GM21717 (cell line): ENCODE results near the gene HNRNPC.
"Not testable (repeated sequence)": the region's sequence is repeated elsewhere in the genome, so short reads cannot be mapped to it uniquely, and the experiment has no call there.

Experiments used
- ATAC-seq: cut with Tn5 transposase; IDR thresholded peaks from one replicate; pipeline ENCODE4 v1.9.1; 2021; ENCODE audit warnings: mild to moderate bottlenecking, moderate library complexity; ENCODE audit not compliant: unreplicated experiment

The HNRNPC gene

DNA sequence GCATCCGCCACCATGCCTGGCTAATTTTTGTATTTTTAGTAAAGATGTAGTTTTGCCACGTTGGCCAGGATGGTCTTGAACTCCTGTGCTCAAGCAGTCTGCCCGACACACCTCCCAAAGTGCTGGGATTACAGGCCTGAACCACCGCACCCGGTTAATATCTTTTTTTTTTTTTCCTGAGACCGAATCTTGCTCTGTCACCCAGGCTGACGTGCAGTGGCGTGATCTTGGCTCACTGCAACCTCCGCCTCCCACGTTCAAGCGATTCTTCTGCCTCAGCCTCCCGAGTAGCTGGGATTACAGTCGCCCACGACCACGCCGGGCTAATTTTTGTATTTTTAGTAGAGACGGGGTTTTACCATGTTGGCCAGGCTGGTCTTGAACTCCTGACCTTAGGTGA lies 3.4 kb upstream of the HNRNPC start:
- not testable (repeated sequence) for ATAC-seq

DNA sequence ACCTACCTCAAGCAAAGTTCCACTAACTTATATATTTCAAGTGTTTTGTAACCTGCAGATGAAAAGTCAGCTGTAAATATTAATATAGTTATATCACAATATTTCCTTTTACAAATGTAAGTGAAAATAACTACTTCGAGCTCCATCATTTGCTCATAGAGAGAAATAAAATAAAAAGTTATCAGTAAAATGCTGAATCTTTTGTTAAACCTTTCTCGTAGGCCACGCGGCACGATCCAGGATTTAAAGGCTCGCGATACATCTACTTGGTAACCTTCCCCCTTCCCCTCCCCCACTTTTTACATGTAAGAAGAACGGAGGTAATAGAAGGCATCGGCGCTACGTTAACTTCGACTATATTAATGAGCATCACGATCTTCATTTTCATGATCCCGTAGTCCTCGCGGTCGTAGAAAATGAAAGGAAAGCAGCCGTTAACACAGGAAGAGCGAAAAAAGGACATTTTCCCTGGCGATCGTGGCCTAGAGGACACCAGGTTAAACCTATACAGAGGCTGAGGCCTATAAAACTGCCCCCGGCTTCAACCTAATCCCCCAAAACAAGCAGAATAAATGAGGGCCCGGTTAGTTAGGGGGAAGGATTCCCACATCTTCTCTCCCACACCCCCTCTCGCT lies 508 bp downstream of the HNRNPC start:
- no peak for ATAC-seq

DNA sequence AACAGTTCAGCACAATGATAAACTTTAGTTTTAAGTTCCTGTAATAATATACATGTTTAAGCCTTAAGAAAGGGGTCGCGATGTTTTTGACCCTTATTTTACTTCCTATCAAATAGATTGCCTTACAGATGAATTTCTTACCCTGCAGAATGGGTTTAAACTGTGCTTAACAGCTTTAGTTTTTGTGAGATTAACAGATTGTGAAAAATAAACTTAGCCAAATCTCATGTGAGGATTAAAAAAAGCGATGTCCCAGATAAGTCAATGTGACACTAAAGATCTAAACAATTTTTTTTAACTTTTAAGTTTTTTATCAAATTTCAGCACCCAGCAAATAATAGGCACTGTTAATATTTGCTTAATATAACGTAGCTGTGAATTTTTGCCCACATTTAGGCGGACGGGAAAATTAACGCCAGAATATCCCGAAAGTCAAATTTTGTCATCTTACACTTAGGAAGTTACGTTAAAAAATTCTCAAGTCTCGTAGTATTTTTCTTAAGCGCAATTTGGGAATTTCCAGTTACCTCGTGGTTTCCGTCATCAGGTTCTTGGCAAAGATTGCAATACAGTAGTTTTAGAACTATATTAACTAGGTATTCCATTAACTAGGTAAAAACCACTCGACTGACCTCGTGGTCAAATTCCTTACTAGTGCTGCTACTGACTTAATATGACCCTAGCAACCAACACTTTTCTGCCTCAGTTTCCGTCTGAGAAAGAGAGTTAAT lies 1.2 kb downstream of the HNRNPC start:
- no peak for ATAC-seq

DNA sequence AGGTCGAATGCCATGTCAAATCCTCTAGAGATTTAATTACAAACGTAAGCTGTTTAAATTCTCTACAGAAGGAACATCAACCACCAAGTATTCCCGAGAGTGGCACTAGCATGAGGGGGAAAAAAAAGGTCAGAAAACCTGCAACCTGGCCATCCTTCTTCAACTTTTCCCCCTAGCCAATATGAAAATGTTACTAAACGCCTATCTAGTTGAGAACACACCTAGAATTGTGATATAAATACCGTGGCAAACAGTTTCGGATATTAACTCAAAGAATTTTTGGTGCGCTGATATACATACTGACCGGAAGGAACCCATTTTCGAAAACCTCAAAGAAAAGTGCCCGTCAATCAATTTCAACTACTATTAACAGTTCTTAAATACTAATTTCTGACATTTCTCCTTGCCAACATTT lies 1.8 kb downstream of the HNRNPC start:
- no peak for ATAC-seq

DNA sequence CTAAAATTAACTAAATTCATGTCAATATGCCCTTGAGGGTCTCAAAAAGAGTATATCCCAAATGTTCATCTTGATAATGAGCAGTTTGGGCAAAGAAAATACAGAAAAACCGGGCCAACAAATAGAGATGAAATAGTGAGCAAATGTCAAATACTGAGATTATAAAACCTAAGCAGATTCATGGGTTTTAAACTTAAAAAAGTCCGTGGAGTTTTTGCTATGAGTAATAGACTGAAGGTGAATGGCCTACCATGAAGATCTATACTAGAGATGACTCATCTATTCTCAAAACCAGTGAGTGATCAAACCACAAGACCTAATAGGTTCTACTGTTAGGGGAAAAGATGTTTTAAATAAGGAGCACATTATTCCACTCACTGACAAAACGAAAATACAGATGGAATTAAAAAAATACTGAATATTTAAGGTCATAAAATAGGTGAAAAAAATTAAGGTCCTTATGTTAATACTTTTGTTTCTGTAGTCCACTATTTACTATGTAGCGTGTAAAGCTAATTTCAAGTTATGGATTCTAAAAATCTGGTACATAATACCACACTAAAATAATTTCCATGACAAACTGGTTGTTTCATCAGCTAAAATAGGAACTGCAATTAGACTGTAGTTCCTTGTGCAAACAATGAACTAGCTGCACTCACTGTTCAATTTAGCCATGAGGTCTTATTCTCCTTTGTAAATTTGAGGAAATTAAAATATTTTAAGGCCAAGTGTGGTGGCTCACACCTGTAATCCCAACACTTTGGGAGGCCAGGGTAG lies 5.0 kb downstream of the HNRNPC start:
- ATAC-seq = peak; percentile 49

DNA sequence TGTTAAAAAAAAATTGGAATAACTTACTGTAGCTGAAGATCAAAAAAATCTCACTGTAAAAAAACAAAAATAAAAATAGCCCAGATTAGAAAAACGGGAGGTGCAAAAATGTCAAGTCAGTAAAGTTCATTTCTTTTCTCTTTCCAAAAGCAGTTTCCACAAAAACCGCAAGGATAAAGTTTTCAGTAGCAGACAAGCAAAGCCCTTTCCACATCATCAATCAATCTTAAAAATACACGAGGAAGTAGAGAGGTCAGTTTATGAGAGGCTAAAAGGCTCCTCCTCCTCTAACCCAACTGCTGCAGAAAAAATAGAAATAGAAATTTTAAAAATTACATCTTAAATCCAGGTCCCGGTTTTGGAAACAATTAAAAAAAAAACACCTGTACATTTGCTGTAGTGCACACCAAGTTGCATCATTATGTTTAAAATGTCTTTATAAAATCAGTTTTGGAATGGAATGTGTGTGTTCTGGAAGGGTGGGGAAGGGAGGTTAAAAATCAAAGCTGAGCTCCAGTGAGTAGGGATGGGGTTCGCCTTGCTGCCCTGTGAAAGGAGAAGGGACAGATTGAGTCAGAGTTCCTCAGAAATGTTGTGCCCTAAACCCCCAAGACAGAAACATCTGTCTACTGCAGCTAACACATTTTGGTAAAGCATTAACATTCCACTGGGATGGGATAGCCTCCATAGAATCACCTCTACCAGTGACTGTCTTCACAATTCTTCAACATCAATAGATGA lies 5.8 kb downstream of the HNRNPC start:
- peak; percentile 13 for ATAC-seq

DNA sequence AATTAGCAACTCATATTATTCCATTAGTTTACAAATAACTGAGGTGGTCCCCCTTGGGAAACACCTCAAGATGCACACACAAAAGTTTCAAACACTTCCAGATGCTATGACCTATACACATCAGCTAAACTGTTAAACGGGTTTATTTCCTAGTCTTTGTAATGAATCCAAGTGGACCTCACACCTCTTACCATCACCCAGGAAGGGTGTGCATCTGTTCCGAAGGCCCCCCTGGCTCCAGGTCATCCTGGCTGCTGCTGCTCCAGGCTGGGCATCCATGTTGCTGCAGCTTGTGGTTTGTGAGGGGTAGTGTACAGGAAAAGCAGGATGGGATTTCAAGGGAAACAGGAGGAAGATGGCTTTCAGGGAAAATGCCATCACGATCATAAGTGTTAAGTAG lies 6.8 kb downstream of the HNRNPC start:
- ATAC-seq = no peak

DNA sequence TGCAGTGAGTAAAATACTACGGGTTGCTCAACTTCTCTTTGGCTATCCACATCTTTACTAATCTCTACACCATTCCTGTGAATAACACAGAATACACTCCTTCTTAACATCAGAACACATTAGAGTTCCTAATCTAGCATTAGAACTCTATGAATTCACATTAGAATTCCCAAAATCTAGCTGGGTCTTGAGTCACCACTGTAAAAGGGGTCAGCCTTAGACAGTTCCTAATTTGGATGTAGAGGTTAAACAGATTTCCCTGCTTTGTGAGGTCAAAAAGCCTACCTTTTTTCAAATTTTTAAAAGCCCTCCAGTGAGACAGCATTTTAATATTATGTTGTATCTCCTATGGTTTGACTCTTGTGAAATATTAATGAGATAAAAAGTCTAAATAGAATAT lies 7.4 kb downstream of the HNRNPC start:
- no peak for ATAC-seq

DNA sequence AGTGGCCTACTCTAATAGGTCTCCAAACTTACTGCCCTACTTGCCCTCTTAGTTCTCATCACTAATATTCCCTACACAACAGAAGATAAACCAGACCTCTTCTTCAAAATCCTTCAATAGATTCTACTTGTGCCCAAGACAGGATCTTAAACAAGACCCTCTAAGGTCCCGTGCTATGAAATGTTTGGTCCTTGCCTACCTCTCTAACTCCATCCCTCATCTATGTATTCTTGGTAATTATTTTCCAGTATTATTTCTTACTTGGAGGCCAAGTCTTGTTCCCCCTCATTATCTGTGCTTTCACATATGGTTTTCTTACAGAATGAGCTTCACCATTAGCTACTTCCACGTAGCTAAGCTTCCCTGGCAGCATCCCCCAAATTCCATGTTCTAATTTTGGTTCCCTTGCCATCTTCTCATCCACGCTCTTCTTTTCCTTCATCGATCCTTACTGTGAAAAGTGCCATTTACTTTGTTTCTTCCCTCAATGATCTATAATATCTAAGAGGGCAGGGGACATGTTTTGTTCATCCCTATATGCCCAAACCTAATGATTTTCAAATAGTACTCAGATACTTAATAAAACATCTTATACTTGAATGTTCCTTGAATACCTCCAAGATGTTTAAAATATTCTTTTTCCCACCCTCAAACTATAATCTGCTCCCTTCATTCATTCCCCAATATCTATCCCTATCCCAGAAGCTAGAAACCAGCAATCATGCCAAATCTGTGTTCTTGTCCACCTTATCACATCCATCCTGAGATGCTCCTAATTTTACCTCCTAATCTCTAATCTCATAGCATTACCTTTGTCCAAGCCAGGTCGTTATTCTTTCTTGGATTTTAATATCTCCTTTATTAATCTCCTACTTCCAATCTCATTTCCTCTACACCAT lies 10.1 kb downstream of the HNRNPC start:
- no peak for ATAC-seq

DNA sequence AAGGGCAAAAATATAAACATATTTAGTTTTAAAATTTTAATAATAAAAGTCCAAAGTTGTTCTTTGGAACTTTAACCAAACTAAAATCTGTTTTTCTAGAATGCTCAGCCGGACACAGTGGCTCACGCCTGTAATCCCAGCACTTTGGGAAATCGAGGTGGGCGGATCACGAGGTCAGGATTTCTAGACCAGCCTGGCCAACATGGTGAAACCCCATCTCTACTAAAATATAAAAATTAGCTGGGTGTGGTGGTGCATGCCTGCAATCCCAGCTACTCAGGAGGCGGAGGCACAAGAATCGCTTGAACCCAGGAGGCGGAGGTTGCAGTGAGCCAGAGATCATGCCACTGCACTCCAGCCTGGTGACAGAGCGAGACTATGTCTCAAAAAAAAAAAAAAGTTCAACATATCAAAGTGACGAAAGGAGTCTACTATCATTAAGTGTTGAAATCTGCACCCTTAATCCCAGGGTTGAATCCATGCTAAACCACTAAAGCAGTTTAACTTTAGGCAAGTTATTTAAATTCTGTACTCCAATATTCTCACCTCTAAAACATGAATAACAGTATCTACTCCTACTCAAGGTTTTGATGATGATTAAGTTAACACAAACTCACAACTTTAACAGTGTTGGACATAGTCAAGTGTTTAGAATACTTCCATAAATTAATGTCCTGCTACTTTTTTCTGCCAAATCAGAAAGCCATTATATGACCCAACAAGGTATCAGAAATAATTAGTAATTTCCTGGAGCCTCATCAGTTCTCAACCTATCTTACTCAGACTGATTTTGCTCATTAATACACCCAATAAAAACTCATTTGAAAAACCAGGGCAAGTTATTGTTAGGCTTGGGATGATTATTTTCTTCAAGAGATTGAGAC lies 11.0 kb downstream of the HNRNPC start:
- ATAC-seq = no peak

DNA sequence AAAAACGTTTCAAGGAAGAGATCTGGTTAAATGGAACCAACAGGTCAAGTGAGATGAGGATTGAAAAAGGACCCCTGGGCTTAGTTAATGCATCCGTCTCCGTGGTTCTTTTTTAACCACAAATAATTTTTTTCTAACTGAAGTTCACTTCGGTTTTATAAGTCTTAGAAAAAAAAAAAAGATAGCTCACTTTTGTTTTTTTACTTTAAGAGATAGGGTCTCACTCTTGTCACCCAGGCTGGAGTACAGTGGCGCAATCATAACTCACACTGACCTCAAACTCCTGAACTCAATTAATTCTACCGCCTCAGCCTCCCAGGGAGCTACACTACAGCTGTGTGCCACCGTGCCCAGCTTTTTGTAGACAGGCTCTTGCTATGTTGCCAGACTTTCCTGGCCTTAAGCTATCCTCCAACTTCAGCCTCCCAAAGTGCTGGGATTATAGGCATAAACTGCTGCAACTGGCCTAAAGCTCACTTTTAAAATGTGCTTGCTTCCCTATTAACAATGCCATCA lies 11.8 kb downstream of the HNRNPC start:
- no peak for ATAC-seq

DNA sequence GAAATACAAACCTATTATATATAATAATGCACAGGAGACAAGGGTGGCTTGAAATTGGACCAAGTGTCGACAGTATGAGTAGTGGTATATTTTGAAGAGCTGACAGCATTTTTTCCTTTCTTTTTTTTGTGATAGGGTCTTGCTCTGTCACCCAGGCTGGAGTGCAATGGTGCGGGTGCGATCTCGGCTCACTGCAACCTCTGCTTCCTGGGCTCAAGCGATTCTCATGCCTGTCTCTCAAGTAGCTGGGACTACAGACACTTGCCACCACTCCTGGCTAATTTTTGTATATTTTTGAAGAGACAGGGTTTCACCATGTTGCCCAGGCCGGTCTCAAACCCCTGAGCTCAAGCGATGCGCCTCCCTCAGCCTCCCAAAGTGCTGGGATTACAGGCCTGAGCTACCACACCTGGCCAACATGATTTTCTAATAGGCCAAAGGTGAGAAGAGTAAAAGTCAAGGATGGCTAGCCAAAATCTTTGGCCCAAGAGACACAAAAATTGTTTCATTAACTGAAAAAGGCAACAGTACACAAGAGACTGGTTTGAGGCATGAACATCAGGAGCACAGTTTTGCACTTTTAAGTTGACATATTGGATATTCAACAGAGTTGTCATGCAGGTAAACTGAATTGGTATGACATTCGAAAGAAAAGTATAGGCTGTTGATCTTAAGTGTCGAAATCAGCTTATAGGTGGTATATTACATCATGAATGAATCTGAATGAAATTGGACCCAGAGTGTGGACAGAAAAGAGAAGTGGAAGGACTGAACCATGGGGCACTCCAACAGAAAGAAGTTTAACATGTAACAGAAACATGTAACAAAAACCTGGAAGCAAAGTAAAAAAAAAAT lies 12.5 kb downstream of the HNRNPC start:
- ATAC-seq = no peak

DNA sequence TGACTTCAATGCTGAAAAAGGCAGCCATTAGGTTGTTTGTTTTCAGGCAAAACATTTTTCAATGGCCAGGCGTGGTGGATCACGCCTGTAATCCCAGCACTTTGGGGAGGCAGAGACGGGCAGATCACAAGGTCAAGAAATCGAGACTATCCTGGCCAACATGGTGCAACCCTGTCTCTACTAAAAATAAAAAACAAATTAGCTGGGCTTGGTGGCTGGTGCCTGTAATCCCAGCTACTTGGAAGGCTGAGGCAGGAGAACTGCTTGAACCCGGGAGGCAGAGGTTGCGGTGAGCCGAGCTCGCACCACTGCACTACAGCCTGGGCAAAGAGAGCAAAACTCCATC lies 13.2 kb downstream of the HNRNPC start:
- ATAC-seq = not testable (repeated sequence)

DNA sequence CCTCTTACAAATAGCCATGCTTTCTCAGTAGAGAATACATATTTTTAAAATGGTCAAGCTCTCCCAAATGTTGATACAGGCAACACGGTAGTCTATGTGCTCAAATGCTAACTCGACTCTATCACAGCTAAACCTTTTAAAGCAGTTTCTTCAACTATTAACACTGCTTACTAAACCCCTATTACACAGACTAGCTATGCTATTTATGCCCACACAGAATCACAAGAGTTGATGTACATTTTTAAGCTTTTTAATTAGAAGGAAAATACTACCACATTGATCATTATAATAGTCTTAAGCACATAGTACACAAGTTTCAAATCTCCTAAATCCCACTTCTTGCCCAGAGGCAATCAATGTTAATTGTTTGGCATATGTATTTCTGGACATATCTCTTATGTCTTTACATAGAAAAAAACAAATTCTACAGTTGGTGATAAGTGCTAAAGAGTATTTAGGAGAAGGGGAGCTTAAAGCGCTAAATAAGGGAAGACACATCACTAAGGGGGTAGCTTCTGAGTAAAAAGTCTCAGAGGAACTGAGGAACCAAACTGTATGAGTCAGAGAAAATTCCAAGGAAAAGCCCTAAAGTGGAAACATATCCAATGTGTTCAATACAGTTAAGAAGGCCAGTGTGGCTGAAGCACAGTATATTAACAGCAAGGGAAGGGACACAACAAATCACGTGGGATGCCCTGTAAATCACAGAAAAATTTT lies 13.7 kb downstream of the HNRNPC start:
- ATAC-seq = no peak

DNA sequence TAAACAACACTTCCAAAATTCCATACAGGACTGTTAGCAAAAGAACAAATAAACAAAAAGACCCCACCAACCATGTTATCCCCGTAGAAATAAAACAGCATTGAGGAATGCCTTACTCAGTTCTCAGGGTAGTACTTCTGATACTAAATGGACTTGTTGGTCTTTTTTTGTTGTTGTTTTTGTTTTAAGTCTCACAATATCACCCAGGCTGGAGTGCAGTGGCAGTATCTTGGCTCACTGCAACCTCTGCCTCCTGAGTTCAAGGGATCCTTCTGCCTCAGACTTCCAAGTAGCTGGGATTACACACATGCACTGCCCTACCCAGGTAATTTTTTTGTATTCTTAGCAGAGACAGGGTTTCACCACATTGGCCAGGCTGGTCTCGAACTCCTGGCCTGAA lies 17.1 kb downstream of the HNRNPC start:
- no peak for ATAC-seq

DNA sequence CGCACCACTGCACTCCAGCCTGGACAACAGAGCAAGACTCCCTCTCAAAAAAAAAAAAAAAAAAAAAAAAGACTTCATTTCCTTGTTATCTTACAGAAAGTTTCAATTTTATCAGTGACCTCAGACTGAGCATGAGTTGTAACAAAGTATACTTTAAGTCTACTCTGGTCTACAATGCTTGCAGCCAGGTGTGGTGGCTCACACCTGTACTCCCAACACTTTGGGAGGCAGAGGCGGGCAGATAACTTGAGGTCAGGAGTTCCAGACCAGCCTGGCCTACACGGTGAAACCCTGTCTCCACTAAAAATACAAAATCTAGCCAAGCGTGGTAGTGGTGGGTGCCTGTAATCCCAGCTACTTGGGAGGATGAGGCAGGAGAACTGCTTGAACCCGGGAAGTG lies 18.0 kb downstream of the HNRNPC start:
- no peak for ATAC-seq

DNA sequence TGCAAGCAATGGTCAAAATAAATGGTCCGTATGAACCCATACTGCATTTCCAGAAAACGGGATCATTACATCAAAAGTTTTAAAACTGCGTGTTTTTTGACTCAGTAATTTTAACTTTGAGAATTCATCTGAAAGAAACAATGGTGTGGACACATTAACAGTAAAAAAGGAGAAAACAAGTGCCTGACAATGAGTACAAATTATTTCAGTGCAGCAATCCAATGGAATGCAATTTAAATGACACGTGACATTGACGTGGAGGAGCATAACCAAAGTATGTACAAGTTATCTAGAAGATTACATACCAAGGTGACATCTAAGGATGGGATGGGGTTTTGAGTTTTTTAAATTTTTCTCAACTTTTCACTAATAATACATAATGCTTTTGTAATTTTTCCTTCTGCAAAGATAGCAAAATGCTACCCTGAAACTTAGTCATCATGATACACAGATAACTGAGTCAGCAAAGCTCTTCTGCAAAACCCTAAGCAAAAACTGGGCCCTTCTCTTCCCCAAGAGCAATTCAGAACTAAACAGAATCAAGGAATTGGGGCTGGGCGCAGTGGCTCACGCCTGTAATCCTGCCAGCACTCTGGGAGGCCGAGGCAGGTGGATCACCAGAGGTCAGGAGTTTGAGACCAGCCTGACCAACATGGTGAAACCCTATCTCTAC lies 20.4 kb downstream of the HNRNPC start:
- no peak for ATAC-seq
